Stimulated activated CD8-positive, alpha-beta memory T cell treated with anti-CD3 and anti-CD28 coated beads, Interleukin-15, amount 100 ng/mL, for 48 hours (primary cell): ENCODE measurements around the gene PKHD1.

Source experiments
- DNase-seq, 2 donors: peaks; one replicate each; pipeline ENCODE4 v3.0.0-alpha.2; 2020; ENCODE audit warnings: low read depth in 2 of 2

The PKHD1 gene

DNA sequence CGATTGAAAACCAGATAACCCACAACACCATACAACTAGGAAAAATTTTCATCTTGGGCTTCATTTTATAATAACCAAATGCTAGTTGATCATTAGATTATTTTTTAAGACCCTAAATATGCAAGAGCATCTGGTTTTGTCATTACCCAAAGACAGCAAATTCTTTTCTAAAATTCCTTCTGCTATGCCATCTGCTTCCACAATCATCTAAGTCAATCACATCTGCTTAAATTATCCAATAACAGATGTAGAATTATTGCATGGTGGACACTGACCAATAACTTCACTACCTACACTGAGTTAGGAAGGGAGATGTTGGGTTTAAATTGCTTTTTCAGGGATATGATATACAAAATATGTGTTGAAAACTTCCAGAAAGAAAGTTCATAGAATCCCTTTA is 41.9 kb downstream of the PKHD1 start:
- DNase-seq = no peak

GRCh38 chr6:52045033-52045432 is 42.4 kb downstream of the PKHD1 start:
- no peak for DNase-seq

GRCh38 chr6:52042141-52042885 is 45.1 kb downstream of the PKHD1 start:
- no peak for DNase-seq

DNA sequence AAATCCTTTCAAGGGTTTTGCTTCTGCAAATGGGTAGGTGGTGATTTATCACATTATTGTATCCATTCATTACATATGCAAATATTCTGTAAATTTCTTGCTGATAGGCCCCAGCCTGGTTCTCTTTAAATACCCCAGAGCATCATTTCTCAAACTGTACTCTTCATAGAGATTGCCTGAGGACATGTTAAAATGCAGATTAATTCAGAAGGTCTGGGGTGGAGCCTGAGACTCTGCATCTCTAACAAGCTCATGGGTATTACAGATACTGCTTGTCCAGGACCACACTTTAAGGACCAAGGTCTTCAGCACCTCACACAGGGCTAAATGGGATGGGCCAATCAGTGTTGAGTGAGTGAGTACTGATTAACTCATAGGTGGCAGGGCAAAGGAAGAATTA is 46.3 kb downstream of the PKHD1 start:
- no peak for DNase-seq

DNA sequence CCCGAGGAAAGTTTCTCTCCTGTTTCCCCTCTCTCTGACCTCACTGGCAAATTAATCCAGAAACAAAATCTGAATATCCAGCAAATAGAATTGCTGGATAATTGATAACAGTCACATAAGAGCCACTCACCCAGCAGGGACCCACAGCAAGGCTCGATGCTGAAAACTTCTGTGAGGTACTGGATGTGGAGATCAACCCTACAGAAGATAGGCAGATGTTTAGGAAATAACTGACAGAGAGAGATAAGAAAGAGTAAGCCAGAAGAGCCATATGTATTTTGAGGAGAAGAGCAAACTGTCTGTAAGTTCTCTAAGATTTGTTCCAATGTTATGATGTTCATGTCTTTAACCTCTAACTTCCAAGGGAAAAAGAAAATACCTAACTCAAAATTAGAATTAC is 59.7 kb downstream of the PKHD1 start:
- DNase-seq = no peak

- DNase-seq = no peak
Measured at GRCh38 chr6:52024451-52025068, 62.9 kb downstream of the PKHD1 start.

DNA sequence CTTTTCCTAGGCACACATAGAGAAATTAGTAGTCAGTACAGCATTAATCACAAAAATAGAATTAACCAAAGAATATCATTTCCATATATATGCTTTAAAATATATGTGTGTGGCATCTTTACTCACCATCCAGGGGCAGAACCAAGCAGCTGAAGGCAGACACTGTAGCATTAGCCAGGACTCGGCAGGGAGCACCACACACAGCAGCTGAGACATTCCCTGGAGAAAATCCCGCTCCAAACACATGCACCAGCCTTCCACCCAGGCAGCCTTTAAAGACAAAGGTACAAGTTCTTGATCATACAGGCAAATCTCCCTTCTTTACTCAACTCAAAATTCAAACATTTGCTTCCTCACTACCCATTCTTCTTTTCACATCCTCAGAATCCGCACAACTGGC is 64.7 kb downstream of the PKHD1 start:
- DNase-seq = no peak

DNA sequence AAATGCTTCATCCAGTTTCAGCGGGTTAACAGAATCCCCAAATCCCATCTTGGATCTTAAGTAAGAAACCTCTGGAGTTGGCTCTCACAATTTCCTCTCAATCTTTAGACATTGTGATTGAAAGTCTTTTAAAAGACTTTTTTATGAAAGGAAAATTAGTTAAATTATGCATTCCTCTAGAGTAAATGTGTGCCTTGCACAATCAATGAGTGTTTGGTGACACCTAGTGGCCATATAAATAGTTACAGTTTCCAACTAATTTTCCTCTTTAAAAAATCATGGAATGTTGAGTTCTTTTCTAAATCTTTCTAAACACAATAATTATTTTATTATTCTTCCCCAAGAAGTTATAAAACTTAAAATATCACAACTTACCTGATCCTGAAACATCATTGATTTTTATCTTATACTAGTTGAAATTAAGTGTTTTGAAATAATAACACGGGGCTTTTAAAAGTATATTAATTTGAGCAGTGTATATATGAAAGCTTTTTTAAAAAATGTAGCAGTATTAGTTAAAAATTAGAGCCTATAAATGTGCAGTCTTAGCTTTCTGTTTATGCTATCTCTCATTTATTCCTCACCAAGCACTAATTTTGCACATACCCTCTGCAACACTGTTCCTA is 66.4 kb downstream of the PKHD1 start:
- no peak for DNase-seq

DNA sequence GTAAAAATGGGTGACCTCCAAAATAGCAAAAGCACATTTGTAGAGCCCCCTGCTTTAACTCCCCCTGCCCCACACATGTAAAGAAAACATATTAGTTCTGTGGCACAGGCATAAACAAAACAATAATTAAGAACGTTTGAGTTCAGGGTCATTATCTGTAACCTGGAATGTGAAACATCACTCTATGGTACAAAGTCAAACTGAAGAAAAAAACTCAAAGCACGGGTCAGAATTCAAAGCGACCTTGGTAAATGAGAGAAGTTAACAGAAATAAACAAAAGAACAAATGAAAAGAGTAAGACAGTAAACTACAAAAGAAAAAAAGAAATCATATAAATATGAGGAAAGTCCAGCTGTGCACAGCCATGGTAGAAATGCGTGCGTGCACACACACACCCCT is 67.5 kb downstream of the PKHD1 start:
- DNase-seq = no peak

DNA sequence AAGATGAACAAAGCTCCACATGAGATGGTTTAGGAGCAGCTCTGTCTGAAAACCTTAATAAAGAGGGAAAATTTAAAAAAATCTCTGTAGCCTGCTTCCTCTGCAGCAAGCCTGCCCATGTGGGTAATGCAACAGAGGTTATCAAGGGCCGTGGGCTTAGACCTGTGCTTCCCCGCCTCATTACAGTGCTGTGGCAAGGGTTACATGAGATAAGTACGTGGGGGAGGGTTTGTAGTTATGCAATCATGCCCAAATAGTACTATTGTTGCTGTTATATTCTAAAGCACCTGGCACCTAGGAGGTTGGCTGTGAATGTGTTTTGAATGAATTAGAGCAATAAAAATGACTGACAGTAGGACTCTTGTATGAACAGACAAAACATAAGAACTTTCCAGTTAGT is 68.3 kb downstream of the PKHD1 start:
- DNase-seq = no peak

DNA sequence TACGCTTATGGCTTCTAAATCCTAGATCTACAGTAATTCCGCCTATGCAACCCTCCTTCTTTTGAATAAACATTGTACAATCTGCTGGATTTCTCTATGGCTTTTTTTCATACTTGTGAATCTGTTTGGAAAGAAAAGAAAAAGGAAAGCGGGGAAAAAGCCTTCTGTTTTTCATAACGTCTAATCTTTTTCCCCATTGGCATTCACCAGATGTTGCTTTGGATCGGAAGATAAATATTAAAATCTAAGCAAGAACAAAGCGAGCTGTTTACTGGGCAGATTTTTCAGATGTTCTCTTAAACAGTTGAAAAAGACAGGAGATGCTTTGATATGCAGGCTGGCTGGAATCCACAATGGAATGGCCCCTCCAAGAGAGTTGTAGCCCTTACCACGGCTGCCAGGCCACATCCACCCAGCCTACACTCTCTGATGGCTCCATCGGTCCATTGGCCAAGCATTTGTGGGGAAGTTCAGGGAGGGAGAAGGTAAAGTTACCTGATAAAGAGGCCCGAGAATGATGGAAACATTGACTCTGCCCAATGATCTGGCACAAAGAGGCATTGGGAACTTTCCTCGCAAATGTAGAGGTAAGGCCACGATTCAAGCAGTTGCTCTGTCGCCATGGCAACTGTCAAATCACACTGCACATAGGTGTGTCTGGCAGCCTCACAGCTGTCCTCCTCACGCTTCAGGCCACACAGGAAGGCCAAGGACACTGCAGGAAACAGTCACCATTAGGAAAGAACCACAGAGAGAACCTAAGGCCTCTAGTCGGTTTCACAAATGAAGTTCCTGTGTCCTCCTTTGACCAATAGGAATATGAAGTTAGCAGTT is 70.3 kb downstream of the PKHD1 start:
- no peak for DNase-seq

GRCh38 chr6:52015953-52016352 is 71.5 kb downstream of the PKHD1 start:
- DNase-seq = no peak

GRCh38 chr6:52014391-52014790 is 73.0 kb downstream of the PKHD1 start:
- DNase-seq = no peak

DNA sequence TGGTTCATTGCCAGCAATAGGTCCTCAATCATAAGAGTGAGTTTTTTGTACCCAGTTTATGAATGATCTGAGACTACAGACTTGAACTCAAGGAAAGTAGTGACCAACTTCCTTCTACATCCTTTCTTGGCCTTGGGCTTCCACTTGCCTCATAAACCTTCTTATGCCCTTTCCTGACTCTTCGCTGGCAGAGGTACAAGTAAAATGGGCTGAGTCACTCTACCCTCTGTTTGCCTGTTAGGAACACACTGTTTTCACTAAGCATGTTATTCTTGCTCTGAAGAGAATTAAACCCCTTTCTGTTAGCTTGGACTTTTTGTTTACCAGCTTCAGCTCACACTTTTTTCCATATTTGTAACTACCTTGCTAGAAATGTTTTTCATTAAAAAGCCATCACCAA is 74.4 kb downstream of the PKHD1 start:
- DNase-seq = no peak

DNA sequence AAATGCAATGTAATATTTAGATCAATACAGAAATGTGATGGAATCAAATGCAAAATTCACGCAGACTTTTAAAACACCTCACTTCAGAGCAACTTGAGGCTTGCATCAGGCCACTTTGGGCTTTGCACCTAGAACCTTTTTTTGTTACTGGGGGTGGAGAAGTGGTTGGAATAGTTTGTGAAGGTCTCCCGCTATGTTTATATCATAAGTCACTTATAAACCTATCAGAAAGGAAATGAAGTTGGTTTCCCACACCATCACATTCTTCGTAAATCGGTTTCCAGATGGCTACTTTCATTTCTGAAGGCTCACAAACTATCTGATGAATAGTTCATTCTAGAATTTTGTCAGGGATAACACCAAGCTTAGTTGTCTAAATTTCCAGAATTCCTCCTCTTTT is 74.8 kb downstream of the PKHD1 start:
- no peak for DNase-seq

- DNase-seq = no peak
Measured at GRCh38 chr6:52010806-52011205, 76.6 kb downstream of the PKHD1 start.

DNA sequence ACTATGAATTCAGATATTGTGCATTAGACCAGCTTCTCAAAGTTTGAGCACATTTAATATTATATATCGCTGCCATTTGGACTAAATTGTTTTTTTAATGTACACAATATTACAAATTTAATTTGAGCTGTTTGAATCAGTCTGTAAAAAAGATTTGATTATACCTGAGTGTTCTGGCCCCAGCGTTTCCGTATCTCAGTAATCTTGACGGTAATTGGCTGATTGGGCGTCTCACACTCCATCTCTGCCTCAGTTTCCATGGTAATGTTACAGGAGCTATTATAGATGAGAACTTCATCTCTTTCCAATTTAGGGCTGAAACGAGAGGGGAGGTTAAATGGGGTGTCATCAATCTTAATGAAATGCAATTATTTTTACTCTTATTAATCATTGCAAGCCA is 77.3 kb downstream of the PKHD1 start:
- no peak for DNase-seq

- no peak for DNase-seq
Measured at GRCh38 chr6:52009466-52010140, 77.8 kb downstream of the PKHD1 start.

DNA sequence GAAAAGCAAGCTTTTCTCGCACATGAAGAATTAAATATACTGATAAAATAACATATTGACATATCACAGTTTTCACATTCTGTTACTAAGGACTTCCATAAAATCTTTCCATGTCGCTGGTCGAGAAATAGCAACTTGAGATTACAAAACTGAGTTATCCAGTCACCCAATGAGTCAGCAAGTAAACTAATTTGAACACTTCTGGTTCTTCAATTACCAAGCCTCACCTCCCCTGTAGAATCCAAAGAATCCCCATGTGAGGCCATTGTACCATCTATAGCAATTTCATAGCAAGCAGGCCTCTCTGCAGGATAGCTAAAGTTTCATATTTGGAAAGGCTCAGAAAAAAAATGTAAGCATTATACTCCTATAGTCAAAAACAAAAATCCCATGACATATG is 87.3 kb downstream of the PKHD1 start:
- no peak for DNase-seq

GRCh38 chr6:51996296-51996947 is 91.0 kb downstream of the PKHD1 start:
- no peak for DNase-seq

GRCh38 chr6:51995214-51995755 is 92.1 kb downstream of the PKHD1 start:
- no peak for DNase-seq
